Measurements from ENCODE around the gene FARP2.

- TF ChIP-seq, protein P1, sequence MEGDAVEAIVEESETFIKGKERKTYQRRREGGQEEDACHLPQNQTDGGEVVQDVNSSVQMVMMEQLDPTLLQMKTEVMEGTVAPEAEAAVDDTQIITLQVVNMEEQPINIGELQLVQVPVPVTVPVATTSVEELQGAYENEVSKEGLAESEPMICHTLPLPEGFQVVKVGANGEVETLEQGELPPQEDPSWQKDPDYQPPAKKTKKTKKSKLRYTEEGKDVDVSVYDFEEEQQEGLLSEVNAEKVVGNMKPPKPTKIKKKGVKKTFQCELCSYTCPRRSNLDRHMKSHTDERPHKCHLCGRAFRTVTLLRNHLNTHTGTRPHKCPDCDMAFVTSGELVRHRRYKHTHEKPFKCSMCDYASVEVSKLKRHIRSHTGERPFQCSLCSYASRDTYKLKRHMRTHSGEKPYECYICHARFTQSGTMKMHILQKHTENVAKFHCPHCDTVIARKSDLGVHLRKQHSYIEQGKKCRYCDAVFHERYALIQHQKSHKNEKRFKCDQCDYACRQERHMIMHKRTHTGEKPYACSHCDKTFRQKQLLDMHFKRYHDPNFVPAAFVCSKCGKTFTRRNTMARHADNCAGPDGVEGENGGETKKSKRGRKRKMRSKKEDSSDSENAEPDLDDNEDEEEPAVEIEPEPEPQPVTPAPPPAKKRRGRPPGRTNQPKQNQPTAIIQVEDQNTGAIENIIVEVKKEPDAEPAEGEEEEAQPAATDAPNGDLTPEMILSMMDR (IDR thresholded peaks at IDR 0.05), result peak in 1 of 5 experiments; percentile 16
- TF ChIP-seq POLR2A (IDR thresholded peaks at IDR 0.05), result no peak
Observed at GRCh38 chr2:241314226-241315092, 41.6 kb upstream of the FARP2 start.
